Measurements from ENCODE around the gene ANKMY1.

ANKMY1 gene

DNA sequence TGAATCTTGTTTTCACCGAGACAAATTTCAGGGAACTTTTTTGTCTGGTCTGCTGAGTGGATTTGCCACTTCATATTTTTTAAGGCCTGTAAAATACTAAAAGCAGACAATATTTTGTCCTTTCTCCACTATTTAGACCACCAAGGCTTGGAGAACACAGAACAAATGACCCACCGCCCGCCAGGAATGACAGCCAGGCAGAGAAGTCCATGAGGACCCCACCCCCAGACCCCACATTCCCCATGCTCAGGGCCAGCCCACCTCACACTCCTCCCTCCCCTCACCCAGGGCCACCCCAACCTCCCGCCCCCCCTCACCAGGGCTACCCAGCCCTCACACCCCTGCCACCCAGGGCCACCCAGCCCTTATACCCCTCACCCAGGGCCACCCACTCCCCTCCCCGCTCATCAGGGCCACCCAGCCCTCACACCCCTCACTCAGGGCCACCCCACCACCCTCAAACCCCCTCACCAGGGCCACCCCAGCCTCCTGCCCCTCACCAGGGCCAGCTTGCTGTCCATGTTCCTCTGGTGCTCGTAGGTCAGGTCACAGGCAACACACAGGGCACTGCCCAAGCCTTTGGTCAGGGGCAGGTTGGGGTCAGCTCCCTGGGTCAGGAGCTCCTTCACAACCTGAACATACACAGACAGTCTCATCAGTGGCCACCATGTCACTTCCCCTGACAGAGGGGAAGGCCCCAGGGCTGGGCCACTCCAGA is 50.6 kb downstream of the ANKMY1 start:
- TF ChIP-seq, protein P1, sequence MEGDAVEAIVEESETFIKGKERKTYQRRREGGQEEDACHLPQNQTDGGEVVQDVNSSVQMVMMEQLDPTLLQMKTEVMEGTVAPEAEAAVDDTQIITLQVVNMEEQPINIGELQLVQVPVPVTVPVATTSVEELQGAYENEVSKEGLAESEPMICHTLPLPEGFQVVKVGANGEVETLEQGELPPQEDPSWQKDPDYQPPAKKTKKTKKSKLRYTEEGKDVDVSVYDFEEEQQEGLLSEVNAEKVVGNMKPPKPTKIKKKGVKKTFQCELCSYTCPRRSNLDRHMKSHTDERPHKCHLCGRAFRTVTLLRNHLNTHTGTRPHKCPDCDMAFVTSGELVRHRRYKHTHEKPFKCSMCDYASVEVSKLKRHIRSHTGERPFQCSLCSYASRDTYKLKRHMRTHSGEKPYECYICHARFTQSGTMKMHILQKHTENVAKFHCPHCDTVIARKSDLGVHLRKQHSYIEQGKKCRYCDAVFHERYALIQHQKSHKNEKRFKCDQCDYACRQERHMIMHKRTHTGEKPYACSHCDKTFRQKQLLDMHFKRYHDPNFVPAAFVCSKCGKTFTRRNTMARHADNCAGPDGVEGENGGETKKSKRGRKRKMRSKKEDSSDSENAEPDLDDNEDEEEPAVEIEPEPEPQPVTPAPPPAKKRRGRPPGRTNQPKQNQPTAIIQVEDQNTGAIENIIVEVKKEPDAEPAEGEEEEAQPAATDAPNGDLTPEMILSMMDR (conservative IDR thresholded peaks at IDR 0.05; ENCODE audit: control insufficient read depth, insufficient read depth, low read depth, low read length) = no peak
- no peak overlapping the region for H3K4me3 ChIP-seq (ENCODE audit: control insufficient read depth, low read depth, low read length)
- no peak for DNase-seq (ENCODE audit: low read depth)

DNA sequence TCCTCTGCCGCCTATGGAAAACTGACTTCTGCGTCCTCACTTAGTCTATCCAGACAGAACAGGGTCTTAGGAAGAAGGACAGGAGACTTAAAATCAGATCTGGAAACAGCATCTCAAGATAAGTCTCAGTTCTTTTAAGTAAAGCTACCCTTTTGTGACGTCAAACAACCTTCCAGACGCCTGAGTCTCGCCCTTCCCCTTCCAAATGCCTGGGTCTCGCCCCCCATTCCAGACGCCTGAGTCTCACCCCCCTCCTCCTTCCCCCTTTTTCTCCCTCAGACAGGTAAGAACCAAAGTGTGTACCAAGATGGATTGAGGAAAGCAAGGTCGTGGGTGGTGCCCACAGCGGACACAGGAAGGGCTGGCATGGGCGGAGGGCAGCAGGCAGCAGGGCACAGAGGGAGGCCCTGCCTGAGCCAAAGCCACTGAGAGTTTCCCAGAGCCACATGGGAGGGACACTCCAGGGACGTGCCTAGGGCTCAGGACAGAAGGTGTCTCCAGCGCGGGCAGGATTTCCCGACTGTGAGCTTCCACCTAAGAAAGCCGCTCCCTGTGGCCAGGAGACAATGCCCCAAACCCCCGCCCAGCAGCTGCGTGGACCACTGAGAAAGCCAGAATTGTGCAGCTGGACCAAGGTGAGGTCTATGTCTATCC is 51.3 kb downstream of the ANKMY1 start:
- TF ChIP-seq, protein P1 (conservative IDR thresholded peaks at IDR 0.05; ENCODE audit: control insufficient read depth, insufficient read depth, low read depth, low read length) = no peak
- H3K4me3 ChIP-seq (ENCODE audit: control insufficient read depth, low read depth, low read length) = no peak overlapping the region
- no peak for DNase-seq (ENCODE audit: low read depth)

GRCh38 chr2:240505910-240506309 is 51.9 kb downstream of the ANKMY1 start:
- H3K4me3 ChIP-seq (ENCODE audit: control insufficient read depth, low read depth, low read length) = no peak overlapping the region
- TF ChIP-seq, protein P1 (conservative IDR thresholded peaks at IDR 0.05; ENCODE audit: control insufficient read depth, insufficient read depth, low read depth, low read length) = no peak
- DNase-seq (ENCODE audit: low read depth) = no peak

DNA sequence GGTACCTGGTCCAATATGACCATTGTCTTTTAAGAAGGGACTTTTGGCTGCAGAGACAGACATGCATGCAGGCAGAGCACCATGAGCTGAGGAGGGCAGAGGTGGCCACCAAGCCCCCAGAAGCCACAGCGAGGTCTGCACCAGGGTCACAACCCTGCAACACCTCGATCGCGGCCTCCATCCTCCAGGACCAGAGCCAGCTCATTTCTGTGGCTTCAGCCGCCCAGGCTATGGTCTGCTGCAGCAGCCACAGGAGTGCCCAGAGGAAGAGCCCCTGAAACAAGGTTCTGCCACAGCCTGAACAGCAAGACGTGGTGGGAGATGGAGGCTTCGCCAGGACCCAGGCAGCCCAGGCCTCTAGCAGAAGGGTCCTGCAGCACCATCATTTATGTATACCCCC is 53.9 kb downstream of the ANKMY1 start:
- TF ChIP-seq, protein P1 (conservative IDR thresholded peaks at IDR 0.05; ENCODE audit: control insufficient read depth, insufficient read depth, low read depth, low read length) = no peak
- no peak for DNase-seq (ENCODE audit: low read depth)
- H3K4me3 ChIP-seq (ENCODE audit: control insufficient read depth, low read depth, low read length) = no peak overlapping the region

- no peak for DNase-seq (ENCODE audit: low read depth)
- no peak overlapping the region for H3K4me3 ChIP-seq (ENCODE audit: control insufficient read depth, low read depth, low read length)
- TF ChIP-seq, protein P1 (conservative IDR thresholded peaks at IDR 0.05; ENCODE audit: control insufficient read depth, insufficient read depth, low read depth, low read length) = no peak
Observed at GRCh38 chr2:240503375-240503774, 54.4 kb downstream of the ANKMY1 start.

- no peak for DNase-seq (ENCODE audit: low read depth)
- TF ChIP-seq, protein P1 (conservative IDR thresholded peaks at IDR 0.05; ENCODE audit: control insufficient read depth, insufficient read depth, low read depth, low read length) = no peak
- no peak overlapping the region for H3K4me3 ChIP-seq (ENCODE audit: control insufficient read depth, low read depth, low read length)
Observed at GRCh38 chr2:240502430-240503121, 55.2 kb downstream of the ANKMY1 start.

Measured in fibroblast of mammary gland (primary cell).